OCI-LY1 (cell line): ENCODE results near the gene DHRSX.

Source experiments
- EZH2 ChIP-seq: fragments of 200-600 bp; sonication (generic), shearing (Covaris generic); IDR thresholded peaks from 2 replicates; pipeline ENCODE4 v1.8.0; 2017; ENCODE audit warnings: borderline replicate concordance, mixed run types, mild to moderate bottlenecking, antibody characterized with exemption, low read length, moderate library complexity, mixed read lengths
- TF ChIP-seq, protein P1 (sequence below): fragments of 200-600 bp; sonication (generic), shearing (Covaris generic); IDR thresholded peaks from 2 replicates; pipeline ENCODE4 v1.5.1; 2017; ENCODE audit warnings: mild to moderate bottlenecking, antibody characterized with exemption, low read length, moderate library complexity, mixed read lengths

- TF ChIP-seq, protein P1, sequence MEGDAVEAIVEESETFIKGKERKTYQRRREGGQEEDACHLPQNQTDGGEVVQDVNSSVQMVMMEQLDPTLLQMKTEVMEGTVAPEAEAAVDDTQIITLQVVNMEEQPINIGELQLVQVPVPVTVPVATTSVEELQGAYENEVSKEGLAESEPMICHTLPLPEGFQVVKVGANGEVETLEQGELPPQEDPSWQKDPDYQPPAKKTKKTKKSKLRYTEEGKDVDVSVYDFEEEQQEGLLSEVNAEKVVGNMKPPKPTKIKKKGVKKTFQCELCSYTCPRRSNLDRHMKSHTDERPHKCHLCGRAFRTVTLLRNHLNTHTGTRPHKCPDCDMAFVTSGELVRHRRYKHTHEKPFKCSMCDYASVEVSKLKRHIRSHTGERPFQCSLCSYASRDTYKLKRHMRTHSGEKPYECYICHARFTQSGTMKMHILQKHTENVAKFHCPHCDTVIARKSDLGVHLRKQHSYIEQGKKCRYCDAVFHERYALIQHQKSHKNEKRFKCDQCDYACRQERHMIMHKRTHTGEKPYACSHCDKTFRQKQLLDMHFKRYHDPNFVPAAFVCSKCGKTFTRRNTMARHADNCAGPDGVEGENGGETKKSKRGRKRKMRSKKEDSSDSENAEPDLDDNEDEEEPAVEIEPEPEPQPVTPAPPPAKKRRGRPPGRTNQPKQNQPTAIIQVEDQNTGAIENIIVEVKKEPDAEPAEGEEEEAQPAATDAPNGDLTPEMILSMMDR, result no peak
- TF ChIP-seq EZH2, result no peak
These were observed 149.5 kb downstream of the DHRSX start for GRCh38 chrX:2351321-2351720.
